Dermis blood vessel endothelial cell (primary cell): ENCODE measurements around the gene PROZ. TPM values are rescaled to one million over a fixed set of nuclear protein-coding genes. Genes with fewer than 3 reads are reported as not detected.

Experiments used
- DNase-seq: peaks from one replicate; pipeline ENCODE4 v3.0.0; 2010
- total RNA-seq: library from RNA; depleted of rRNA; stranded (reverse); fragments of >200 nt; gene quantifications from 2 replicates; pipeline ENCODE4 v1.2.3, GENCODE V29; 2014

The PROZ gene
- total RNA-seq, 1 donor from 2014 or later = 0.17 TPM

DNA sequence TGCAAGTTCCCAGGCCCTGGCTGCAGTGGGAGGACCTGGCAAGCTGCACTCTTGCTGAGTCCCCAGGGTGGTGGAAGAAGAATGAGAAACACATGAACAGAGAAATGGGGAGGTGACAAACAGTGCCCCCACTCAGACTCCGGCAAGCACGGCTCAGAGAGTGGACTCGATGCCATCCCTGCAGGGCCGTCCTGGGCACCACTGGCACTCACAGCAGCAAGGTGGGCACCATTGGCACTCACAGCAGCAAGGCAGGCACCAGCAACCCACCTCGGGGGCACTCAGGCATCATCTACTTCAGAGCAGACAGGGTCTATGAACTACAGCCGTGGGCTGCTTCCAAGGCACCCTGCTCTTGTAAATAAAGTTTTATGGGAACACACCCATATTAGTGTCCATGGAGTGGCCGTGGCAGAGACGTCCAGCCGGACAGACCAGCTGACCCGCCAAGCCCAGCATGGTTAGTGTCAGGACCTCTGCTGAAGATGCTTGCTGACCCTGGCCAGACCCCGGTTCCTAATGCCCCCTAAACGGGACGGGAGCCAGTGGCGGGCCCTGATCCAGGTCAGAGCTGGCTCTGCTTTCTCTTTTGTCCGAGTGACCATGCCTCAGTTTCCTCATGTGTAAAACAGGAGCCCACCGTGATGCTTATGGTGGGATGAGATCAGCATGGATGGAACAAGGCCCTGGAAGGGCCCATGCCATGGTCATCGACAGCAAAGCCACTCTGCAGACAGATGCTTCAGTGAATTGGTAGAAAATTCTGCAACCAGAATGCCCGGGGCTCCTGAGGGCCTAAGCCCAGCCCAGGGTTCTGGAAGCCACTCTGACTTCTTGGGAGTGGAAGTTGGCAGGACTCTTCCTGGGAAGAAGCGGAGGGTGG, 37.9 kb upstream of the PROZ start:
- no peak for DNase-seq

GRCh38 chr13:113121183-113121927, 37.1 kb upstream of the PROZ start:
- no peak for DNase-seq

DNA sequence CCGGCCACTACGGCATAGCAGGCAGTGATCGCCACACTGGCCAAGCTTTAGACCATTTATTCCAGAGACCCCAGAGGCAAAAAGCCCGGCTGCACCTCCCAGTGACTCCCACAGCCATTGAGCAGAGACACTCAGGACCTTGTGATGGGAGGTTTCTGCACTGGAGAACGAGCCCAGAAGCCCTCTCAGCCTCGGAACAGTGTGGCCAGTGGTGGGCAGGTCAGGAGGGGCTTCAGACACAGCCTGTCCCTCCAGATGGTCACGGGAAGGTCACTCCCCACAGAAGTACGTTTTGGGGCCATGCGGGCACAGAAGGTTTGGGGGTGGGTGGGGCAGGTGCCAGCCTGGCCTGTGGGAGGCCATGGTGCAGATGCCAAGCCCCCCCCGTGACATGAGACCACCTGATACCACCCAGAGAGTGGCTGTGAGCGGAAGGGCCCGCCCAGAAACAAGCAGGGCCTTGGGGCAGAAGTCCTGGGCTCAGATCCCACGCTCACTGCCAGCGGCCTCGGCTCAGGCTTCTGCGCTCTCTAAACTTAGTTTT, 36.4 kb upstream of the PROZ start:
- DNase-seq = no peak

GRCh38 chr13:113122550-113123225, 35.8 kb upstream of the PROZ start, which contains the start of gene F10:
F10 (plus strand) TSS chr13:113122799; CDS start chr13:113122856, 57 bp downstream.
- peak; percentile 22 for DNase-seq

- peak; percentile 21 for DNase-seq
These were observed 34.9 kb upstream of the PROZ start for GRCh38 chr13:113123226-113124201.

GRCh38 chr13:113124211-113124970, 34.1 kb upstream of the PROZ start:
- DNase-seq = no peak

DNA sequence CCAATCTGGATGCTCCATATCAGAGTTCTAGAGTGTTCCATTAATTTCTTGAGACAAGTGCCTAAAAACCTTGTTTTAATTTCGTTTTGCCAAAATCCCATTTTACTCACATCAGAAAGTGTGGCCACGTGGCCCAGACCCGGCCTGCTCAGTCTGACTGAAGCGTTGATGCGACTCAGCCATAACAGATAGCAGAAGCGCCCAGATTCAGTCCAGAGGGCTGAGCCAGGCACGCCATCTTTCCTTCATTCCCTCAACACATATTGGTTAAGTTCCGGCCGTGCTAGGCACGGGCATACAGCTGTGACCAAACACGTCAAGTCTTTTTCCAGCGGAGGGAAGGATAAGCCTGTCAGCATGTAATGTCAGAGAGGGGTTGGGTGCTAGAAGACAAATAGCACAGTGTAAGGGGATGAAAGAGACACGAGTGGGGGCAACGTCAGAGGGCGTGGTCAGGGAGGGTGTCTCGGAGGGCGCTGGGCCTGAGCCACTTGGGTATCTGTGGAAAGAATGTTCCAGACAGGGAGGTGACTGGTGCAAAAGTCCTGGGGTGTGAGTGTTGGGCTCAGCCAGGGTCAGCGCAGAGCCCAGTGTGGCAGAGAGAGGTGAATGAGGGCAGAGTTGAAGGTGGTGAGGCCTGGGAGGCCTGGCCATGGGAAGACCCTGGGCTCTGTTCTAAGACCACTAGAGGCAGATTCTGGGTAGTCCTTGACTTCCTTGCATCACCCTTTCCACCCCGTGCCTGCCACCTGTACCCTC, 32.8 kb upstream of the PROZ start:
- DNase-seq = no peak

- no peak for DNase-seq
These were observed 31.9 kb upstream of the PROZ start for GRCh38 chr13:113126265-113127150.

GRCh38 chr13:113129480-113129879, 29.0 kb upstream of the PROZ start:
- DNase-seq = no peak

DNA sequence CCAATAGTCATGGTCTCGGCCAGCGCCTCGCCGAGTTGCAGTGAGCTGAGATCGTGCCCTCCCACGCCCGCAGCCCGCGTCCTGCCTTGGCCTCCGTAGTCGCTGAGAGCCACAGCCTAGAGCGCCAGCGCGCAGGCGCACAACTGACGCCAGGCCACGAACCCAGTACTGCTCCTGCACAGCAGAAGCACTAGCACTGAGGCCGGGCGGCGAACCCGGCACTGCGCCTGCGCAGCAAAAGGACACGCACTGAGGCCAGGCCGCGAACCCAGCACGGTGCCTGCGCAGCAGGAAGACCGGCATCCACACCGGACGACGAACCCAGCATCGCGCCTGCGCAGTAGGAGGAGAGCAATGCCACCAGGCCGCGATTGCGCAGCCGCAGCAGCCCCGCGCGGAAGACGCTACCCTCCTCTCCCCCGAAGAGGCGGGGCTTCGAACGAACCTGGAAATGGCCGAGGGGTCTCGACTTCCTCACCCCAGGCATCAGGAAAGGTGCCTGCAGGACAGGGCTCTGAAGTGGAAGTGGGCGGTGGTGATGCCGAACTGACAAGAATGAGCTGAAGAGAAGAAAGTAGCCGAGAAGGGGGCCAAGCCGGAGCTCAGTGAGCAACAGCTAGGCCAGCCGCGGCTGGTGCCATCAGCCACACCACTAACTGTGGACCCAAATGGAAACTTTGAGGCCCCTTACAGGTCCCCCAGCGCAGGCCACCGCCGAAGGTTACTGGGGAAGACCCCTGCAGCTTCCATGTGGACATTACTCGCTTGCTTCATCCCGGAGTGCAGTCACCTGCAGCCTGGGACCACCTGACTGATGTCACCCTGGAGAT, 28.3 kb upstream of the PROZ start:
- peak; percentile 39 for DNase-seq

DNA sequence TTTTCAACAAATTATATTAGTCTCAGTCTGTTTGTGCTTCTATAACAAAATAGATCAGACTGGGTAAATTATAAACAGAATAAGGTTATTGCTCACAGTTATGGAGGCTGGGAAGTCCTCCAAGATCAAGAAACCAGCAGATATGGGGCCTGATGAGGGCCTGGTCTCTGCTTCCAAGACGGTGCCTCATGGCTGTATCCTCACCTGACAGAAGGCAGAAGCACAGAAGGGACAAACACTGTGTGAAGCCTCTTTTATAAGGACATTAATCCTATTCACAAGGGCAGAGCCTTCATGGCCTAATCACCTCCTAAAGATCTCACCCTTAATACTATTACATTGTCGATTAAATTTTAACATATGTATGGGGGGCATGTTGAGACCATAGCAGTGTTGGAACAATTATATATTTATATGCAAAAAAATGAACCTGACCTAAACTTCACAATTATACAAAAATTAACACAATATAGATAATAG, 23.1 kb upstream of the PROZ start:
- no peak for DNase-seq

GRCh38 chr13:113137691-113138298, 20.7 kb upstream of the PROZ start:
- no peak for DNase-seq

GRCh38 chr13:113138792-113139551, 19.5 kb upstream of the PROZ start:
- no peak for DNase-seq

GRCh38 chr13:113139577-113139976, 18.9 kb upstream of the PROZ start:
- no peak for DNase-seq

DNA sequence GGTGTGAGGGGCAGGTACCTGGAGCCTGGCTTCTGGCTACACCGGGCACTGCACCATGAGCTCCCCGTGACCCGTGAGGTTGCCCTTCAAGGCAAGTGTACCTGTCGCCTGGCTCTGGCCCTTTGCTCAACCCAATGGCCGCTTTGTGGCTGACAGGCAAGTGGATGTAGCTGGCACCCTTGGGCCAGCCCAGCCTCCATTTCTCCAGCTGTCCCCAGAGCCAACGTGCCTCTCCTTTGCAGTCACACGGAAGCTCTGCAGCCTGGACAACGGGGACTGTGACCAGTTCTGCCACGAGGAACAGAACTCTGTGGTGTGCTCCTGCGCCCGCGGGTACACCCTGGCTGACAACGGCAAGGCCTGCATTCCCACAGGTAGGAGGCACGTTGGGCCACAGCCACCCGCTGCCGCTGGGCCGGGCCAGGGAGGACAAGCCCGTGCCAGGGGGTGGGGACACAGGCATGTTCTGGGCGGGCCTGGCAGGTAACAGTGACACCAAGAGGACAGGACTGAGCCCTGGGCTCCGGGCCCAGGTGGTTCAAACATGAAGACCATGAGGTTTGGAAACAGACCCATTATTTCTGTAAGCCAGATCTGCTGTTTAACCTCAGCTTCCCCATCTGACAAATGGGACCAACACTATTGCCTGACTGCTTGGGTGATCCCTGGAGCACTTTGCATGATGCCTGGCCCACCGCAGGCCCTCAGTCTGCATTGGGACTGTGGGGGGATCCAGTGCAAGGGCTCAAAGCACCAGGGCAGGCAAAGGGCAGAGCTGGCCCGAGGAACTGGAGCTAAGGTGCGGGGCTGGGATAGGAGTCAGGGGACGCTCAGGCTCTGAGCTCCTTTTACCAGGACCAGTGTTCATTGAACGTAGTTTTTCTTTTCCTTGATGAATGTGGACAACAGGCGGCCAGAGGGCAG, 17.5 kb upstream of the PROZ start:
- DNase-seq = no peak

- DNase-seq = no peak
These were observed 16.9 kb upstream of the PROZ start for GRCh38 chr13:113141601-113141970.
